SK-N-SH treated with all-trans-retinoic acid at 6 μM for 48 hours (cell line): ENCODE results near the gene PCDHB11.
"Not testable (repeated sequence)": the region's sequence is repeated elsewhere in the genome, so short reads cannot be mapped to it uniquely, and the experiment has no call there.

Experiments used
- ATAC-seq: fragments of 200-7000 bp; cut with Tn5 transposase; 3 replicates; pipeline ENCODE4 v1.9.1; 2020; ENCODE audit warnings: mild to moderate bottlenecking, moderate library complexity
- ARNTL ChIP-seq: fragments of 450-650 bp; formaldehyde crosslinking; IDR thresholded peaks from 2 replicates; pipeline ENCODE4 v1.5.0; 2020; ENCODE audit warnings: low read depth, mild to moderate bottlenecking, moderate library complexity, borderline replicate concordance
- BACH2 ChIP-seq: fragments of 250-450 bp; sonication (Bioruptor Pico); IDR thresholded peaks from 2 replicates; pipeline ENCODE4 v1.9.0; 2021; ENCODE audit warnings: mild to moderate bottlenecking, borderline replicate concordance
- CSDC2 ChIP-seq: fragments of 250-450 bp; sonication (Bioruptor Pico); IDR thresholded peaks from 2 replicates; pipeline ENCODE4 v1.5.0; 2020; ENCODE audit warnings: mild to moderate bottlenecking, moderate library complexity
- ESRRG ChIP-seq: fragments of 250-450 bp; sonication (Bioruptor Pico); IDR thresholded peaks from 2 replicates; pipeline ENCODE4 v1.6.1; 2021; ENCODE audit warnings: mild to moderate bottlenecking
- ISL1 ChIP-seq: fragments of 250-450 bp; sonication (Bioruptor Pico); IDR thresholded peaks from 2 replicates; pipeline ENCODE4 v2.1.2; 2022; ENCODE audit warnings: mild to moderate bottlenecking, moderate library complexity
- OSR1 ChIP-seq: fragments of 250-450 bp; sonication (Bioruptor Pico); IDR thresholded peaks from 2 replicates; pipeline ENCODE4 v1.8.0; 2022; ENCODE audit warnings: moderate library complexity, mild to moderate bottlenecking, inconsistent platforms
- PATZ1 ChIP-seq: fragments of 250-450 bp; sonication (Bioruptor Pico); IDR thresholded peaks from 2 replicates; pipeline ENCODE4 v1.8.0; 2020; ENCODE audit warnings: mild to moderate bottlenecking, moderate library complexity, borderline replicate concordance
- POU6F1 ChIP-seq: fragments of 250-450 bp; sonication (Bioruptor Pico); IDR thresholded peaks from 2 replicates; pipeline ENCODE4 v1.8.0; 2021; ENCODE audit warnings: low read depth, mild to moderate bottlenecking, moderate library complexity, borderline replicate concordance
- PPARA ChIP-seq: fragments of 250-450 bp; sonication (Bioruptor Pico); IDR thresholded peaks from 2 replicates; pipeline ENCODE4 v1.5.0; 2020; ENCODE audit warnings: mild to moderate bottlenecking, borderline replicate concordance
- RARB ChIP-seq: fragments of 250-450 bp; sonication (Bioruptor Pico); IDR thresholded peaks from 2 replicates; pipeline ENCODE4 v1.8.0; 2021; ENCODE audit warnings: mild to moderate bottlenecking, moderate library complexity
- SNAI2 ChIP-seq: fragments of 250-450 bp; sonication (Bioruptor Pico); IDR thresholded peaks from 2 replicates; pipeline ENCODE4 v1.5.0; 2020; ENCODE audit warnings: mild to moderate bottlenecking, moderate library complexity
- TCF4 ChIP-seq: fragments of 250-450 bp; sonication (Bioruptor Pico); IDR thresholded peaks from 2 replicates; pipeline ENCODE4 v1.8.0; 2021; ENCODE audit warnings: mild to moderate bottlenecking, moderate library complexity, borderline replicate concordance
- TOX ChIP-seq: fragments of 250-450 bp; sonication (Bioruptor Pico); IDR thresholded peaks from 2 replicates; pipeline ENCODE4 v1.8.0; 2021; ENCODE audit warnings: mild to moderate bottlenecking, moderate library complexity, borderline replicate concordance
- ZC3H10 ChIP-seq: fragments of 250-450 bp; sonication (Bioruptor Pico); IDR thresholded peaks from 2 replicates; pipeline ENCODE4 v1.5.1; 2021; ENCODE audit warnings: mild to moderate bottlenecking, moderate library complexity
- ZFP3 ChIP-seq: fragments of 250-450 bp; sonication (Bioruptor Pico); IDR thresholded peaks from 2 replicates; pipeline ENCODE4 v1.5.0; 2020; ENCODE audit warnings: mild to moderate bottlenecking, moderate library complexity
- ZFP30 ChIP-seq: fragments of 450-650 bp; formaldehyde crosslinking; IDR thresholded peaks from 2 replicates; pipeline ENCODE4 v1.5.0; 2022; ENCODE audit warnings: mild to moderate bottlenecking, moderate library complexity
- ZNF565 ChIP-seq: fragments of 450-650 bp; formaldehyde crosslinking; conservative IDR thresholded peaks from 2 replicates; pipeline ENCODE4 v1.5.0; 2020; ENCODE audit warnings: low read depth, mild to moderate bottlenecking, moderate library complexity
- ZNF70 ChIP-seq: fragments of 450-650 bp; formaldehyde crosslinking; IDR thresholded peaks from 2 replicates; pipeline ENCODE4 v1.5.0; 2020; ENCODE audit warnings: mild to moderate bottlenecking, moderate library complexity
- ZNF8 ChIP-seq: fragments of 450-650 bp; formaldehyde crosslinking; IDR thresholded peaks from 2 replicates; pipeline ENCODE4 v1.5.0; 2020; ENCODE audit warnings: mild to moderate bottlenecking, moderate library complexity
- TF ChIP-seq, protein P1 (sequence below): fragments of 250-450 bp; sonication (Bioruptor Pico); IDR thresholded peaks from 2 replicates; pipeline ENCODE4 v1.5.1; 2020; ENCODE audit warnings: low read depth, mild to moderate bottlenecking, moderate library complexity
- TF ChIP-seq, protein P2 (sequence below): fragments of 250-450 bp; sonication (Bioruptor Pico); IDR thresholded peaks from 2 replicates; pipeline ENCODE4 v1.5.0; 2020; ENCODE audit warnings: mild to moderate bottlenecking, moderate library complexity
- TF ChIP-seq, protein P3 (sequence below): fragments of 250-450 bp; sonication (Bioruptor Pico); IDR thresholded peaks from 2 replicates; pipeline ENCODE4 v1.5.1; 2021; ENCODE audit warnings: mild to moderate bottlenecking, moderate library complexity

PCDHB11 gene

DNA sequence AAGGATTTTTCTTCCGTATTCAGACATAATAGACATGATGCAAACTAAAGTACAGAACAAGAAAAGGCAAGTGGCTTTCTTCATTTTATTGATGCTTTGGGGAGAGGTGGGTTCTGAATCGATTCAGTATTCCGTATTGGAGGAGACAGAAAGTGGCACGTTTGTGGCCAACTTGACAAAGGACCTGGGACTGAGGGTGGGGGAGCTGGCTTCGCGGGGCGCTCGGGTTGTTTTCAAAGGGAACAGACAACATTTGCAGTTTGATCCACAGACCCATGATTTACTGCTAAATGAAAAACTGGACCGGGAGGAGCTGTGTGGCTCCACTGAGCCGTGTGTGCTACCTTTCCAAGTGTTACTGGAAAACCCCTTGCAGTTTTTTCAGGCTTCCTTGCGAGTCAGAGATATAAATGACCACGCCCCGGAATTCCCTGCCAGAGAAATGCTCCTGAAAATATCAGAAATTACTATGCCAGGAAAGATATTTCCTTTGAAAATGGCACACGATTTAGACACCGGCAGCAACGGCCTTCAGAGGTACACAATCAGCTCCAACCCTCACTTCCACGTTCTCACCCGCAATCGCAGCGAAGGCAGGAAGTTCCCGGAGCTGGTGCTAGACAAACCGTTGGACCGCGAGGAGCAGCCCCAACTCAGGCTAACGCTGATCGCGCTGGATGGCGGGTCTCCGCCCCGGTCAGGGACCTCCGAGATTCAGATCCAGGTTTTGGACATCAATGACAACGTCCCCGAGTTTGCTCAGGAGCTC is 49.0 kb upstream of the PCDHB11 start:
- ATAC-seq: peak; percentile 45
- TF ChIP-seq ZNF565 (CRISPR knock-in tag): no peak
- TF ChIP-seq ZFP3 (CRISPR knock-in tag): no peak
- TF ChIP-seq ZC3H10 (CRISPR knock-in tag): no peak
- TF ChIP-seq, protein P1, sequence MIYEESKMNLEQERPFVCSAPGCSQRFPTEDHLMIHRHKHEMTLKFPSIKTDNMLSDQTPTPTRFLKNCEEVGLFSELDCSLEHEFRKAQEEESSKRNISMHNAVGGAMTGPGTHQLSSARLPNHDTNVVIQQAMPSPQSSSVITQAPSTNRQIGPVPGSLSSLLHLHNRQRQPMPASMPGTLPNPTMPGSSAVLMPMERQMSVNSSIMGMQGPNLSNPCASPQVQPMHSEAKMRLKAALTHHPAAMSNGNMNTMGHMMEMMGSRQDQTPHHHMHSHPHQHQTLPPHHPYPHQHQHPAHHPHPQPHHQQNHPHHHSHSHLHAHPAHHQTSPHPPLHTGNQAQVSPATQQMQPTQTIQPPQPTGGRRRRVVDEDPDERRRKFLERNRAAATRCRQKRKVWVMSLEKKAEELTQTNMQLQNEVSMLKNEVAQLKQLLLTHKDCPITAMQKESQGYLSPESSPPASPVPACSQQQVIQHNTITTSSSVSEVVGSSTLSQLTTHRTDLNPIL: no peak
- TF ChIP-seq ZNF8: no peak
- no peak for TF ChIP-seq POU6F1
- TF ChIP-seq BACH2 (CRISPR knock-in tag): no peak
- TF ChIP-seq ESRRG: no peak
- TF ChIP-seq ARNTL: no peak
- no peak for TF ChIP-seq PATZ1 (CRISPR knock-in tag)
- TF ChIP-seq, protein P2, sequence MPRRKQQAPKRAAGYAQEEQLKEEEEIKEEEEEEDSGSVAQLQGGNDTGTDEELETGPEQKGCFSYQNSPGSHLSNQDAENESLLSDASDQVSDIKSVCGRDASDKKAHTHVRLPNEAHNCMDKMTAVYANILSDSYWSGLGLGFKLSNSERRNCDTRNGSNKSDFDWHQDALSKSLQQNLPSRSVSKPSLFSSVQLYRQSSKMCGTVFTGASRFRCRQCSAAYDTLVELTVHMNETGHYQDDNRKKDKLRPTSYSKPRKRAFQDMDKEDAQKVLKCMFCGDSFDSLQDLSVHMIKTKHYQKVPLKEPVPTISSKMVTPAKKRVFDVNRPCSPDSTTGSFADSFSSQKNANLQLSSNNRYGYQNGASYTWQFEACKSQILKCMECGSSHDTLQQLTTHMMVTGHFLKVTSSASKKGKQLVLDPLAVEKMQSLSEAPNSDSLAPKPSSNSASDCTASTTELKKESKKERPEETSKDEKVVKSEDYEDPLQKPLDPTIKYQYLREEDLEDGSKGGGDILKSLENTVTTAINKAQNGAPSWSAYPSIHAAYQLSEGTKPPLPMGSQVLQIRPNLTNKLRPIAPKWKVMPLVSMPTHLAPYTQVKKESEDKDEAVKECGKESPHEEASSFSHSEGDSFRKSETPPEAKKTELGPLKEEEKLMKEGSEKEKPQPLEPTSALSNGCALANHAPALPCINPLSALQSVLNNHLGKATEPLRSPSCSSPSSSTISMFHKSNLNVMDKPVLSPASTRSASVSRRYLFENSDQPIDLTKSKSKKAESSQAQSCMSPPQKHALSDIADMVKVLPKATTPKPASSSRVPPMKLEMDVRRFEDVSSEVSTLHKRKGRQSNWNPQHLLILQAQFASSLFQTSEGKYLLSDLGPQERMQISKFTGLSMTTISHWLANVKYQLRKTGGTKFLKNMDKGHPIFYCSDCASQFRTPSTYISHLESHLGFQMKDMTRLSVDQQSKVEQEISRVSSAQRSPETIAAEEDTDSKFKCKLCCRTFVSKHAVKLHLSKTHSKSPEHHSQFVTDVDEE (CRISPR knock-in tag): no peak
- no peak for TF ChIP-seq ISL1 (CRISPR knock-in tag)
- no peak for TF ChIP-seq ZFP30 (CRISPR knock-in tag)
- TF ChIP-seq TOX (CRISPR knock-in tag): no peak
- no peak for TF ChIP-seq TCF4 (CRISPR knock-in tag)
- TF ChIP-seq, protein P3, sequence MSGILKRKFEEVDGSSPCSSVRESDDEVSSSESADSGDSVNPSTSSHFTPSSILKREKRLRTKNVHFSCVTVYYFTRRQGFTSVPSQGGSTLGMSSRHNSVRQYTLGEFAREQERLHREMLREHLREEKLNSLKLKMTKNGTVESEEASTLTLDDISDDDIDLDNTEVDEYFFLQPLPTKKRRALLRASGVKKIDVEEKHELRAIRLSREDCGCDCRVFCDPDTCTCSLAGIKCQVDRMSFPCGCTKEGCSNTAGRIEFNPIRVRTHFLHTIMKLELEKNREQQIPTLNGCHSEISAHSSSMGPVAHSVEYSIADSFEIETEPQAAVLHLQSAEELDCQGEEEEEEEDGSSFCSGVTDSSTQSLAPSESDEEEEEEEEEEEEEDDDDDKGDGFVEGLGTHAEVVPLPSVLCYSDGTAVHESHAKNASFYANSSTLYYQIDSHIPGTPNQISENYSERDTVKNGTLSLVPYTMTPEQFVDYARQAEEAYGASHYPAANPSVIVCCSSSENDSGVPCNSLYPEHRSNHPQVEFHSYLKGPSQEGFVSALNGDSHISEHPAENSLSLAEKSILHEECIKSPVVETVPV (CRISPR knock-in tag): no peak
- no peak for TF ChIP-seq CSDC2
- no peak for TF ChIP-seq ZNF70 (CRISPR knock-in tag)
- no peak for TF ChIP-seq RARB (CRISPR knock-in tag)
- no peak for TF ChIP-seq PPARA (CRISPR knock-in tag)

DNA sequence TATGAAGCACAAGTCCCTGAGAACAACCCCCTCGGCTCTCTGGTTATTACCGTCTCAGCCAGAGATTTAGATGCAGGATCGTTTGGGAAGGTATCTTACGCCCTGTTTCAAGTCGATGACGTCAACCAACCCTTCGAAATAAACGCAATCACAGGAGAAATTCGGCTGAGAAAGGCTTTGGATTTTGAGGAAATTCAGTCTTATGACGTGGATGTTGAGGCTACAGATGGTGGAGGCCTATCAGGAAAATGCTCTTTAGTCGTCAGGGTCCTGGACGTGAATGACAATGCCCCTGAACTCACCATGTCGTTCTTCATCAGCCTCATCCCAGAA is 48.5 kb upstream of the PCDHB11 start:
- no peak for ATAC-seq
- TF ChIP-seq OSR1 (CRISPR knock-in tag) (no peak), POU6F1 (no peak), ESRRG (no peak), RARB (CRISPR knock-in tag) (no peak), ISL1 (CRISPR knock-in tag) (no peak), PPARA (CRISPR knock-in tag) (no peak), ZC3H10 (CRISPR knock-in tag) (no peak), ARNTL (no peak), ZNF565 (CRISPR knock-in tag) (no peak), ZNF8 (no peak), SNAI2 (CRISPR knock-in tag) (no peak), CSDC2 (no peak), ZNF70 (CRISPR knock-in tag) (no peak), PATZ1 (CRISPR knock-in tag) (no peak), ZFP3 (CRISPR knock-in tag) (no peak)
- TF ChIP-seq, protein P2 (CRISPR knock-in tag): no peak

GRCh38 chr5:141151632-141152031 is 47.8 kb upstream of the PCDHB11 start:
- not testable (repeated sequence) for ATAC-seq
